GM04504 (cell line): ENCODE results near the gene NCMAP.

Experiments used
- DNase-seq: peaks from one replicate; pipeline ENCODE4 v3.0.0-alpha.2; 2012; ENCODE audit warnings: low read depth

NCMAP gene

GRCh38 chr1:24570265-24571125, 14.6 kb downstream of the NCMAP start:
- no peak for DNase-seq

GRCh38 chr1:24572301-24572700, 16.4 kb downstream of the NCMAP start:
- DNase-seq, result no peak

GRCh38 chr1:24575905-24576587, 20.2 kb downstream of the NCMAP start:
- no peak for DNase-seq

- DNase-seq, result no peak
Measured at GRCh38 chr1:24578846-24579245, 23.0 kb downstream of the NCMAP start.

GRCh38 chr1:24580756-24581155, 24.9 kb downstream of the NCMAP start:
- DNase-seq, result no peak

GRCh38 chr1:24584171-24584647, 28.3 kb downstream of the NCMAP start:
- no peak for DNase-seq

GRCh38 chr1:24586119-24586518, 30.2 kb downstream of the NCMAP start:
- no peak for DNase-seq

GRCh38 chr1:24586970-24587820, 31.3 kb downstream of the NCMAP start:
- peak; percentile 27 for DNase-seq

- DNase-seq, result no peak
Measured at GRCh38 chr1:24588573-24588972, 32.7 kb downstream of the NCMAP start.

GRCh38 chr1:24589200-24589599, 33.3 kb downstream of the NCMAP start:
- DNase-seq, result no peak

GRCh38 chr1:24591781-24592180, 35.9 kb downstream of the NCMAP start:
- no peak for DNase-seq

- DNase-seq, result no peak
Measured at GRCh38 chr1:24594328-24594598, 38.4 kb downstream of the NCMAP start.

- DNase-seq, result no peak
Measured at GRCh38 chr1:24596401-24596880, 40.6 kb downstream of the NCMAP start.

- DNase-seq, result no peak
Measured at GRCh38 chr1:24599265-24599664, 43.4 kb downstream of the NCMAP start.

GRCh38 chr1:24600551-24600950, 44.7 kb downstream of the NCMAP start:
- no peak for DNase-seq

GRCh38 chr1:24605534-24606295, 49.8 kb downstream of the NCMAP start:
- DNase-seq, result no peak

GRCh38 chr1:24606296-24606605, 50.4 kb downstream of the NCMAP start:
- DNase-seq, result no peak

- DNase-seq, result no peak
Measured at GRCh38 chr1:24606621-24607020, 50.7 kb downstream of the NCMAP start.

- DNase-seq, result no peak
Measured at GRCh38 chr1:24609949-24610517, 54.1 kb downstream of the NCMAP start.

- no peak for DNase-seq
Measured at GRCh38 chr1:24619376-24619775, 63.5 kb downstream of the NCMAP start.

- DNase-seq, result no peak
Measured at GRCh38 chr1:24620678-24621077, 64.8 kb downstream of the NCMAP start.

- no peak for DNase-seq
Measured at GRCh38 chr1:24621121-24621520, 65.2 kb downstream of the NCMAP start.
